SK-N-SH (cell line): ENCODE measurements around the gene GPR27. TPM values are rescaled to one million over a fixed set of nuclear protein-coding genes. Genes with fewer than 3 reads are reported as not detected.

Experiments
- CTCF ChIA-PET: fragments of 300-600, 350-600 bp; formaldehyde crosslinking; extraction: SDS; loops from one replicate; lab custom pipeline; 2021; lab: Yijun Ruan, JAX
- POLR2A ChIA-PET: fragments of 350-600 bp; sonication (Branson Sonifier 250); formaldehyde crosslinking; extraction: SDS; loops from one replicate; lab custom pipeline; 2020; ENCODE audit warnings: antibody characterized with exemption, inconsistent platforms; lab: Yijun Ruan, JAX
- DNase-seq: peaks from one replicate; pipeline ENCODE4 v3.0.0; 2012
- H2AFZ ChIP-seq: fragments of 200-600 bp; sonication (generic); 2 replicates; pipeline ENCODE4 v1.8.1; 2016; ENCODE audit warnings: antibody characterized with exemption, mild to moderate bottlenecking, low read depth
- H3F3A ChIP-seq: fragments of 200-600 bp; sonication (generic); replicated peaks from 2 replicates; pipeline ENCODE3; 2016; ENCODE audit warnings: antibody characterized with exemption, mild to moderate bottlenecking; ENCODE audit not compliant: insufficient read depth
- H3K27ac ChIP-seq, 2 experiments: fragments of 200-500 bp in 1 of 2; fragments of 200-600 bp in 1 of 2; sonication (Bioruptor generic) in 1 of 2; sonication (generic), shearing (Covaris generic) in 1 of 2; 2 replicates each; pipeline versions ENCODE4 v1.5.1 to v1.6.1; 2014 to 2016; ENCODE audit warnings: low read depth in 2 of 2, inconsistent platforms in 1 of 2, low read length in 1 of 2, mild to moderate bottlenecking in 1 of 2, mixed read lengths in 1 of 2
- H3K27me3 ChIP-seq: fragments of 200-600 bp; sonication (generic), shearing (Covaris generic); 2 replicates; pipeline ENCODE4 v1.6.1; 2016; ENCODE audit warnings: mixed run types; ENCODE audit not compliant: insufficient read depth
- H3K36me3 ChIP-seq, 2 experiments: fragments of 200-500 bp in 1 of 2; fragments of 200-600 bp in 1 of 2; sonication (Bioruptor generic) in 1 of 2; sonication (generic) in 1 of 2; replicated peaks in 1 of 2; 2 replicates each; pipeline versions ENCODE3 to v1.5.1; 2014 to 2016; ENCODE audit warnings: low read length in 1 of 2, mild to moderate bottlenecking in 1 of 2; ENCODE audit not compliant: insufficient read depth in 2 of 2, control insufficient read depth in 1 of 2
- H3K4me1 ChIP-seq, 2 experiments: fragments of 200-500 bp in 1 of 2; fragments of 200-600 bp in 1 of 2; sonication (Bioruptor generic) in 1 of 2; sonication (generic), shearing (Covaris generic) in 1 of 2; 2 replicates each; pipeline versions ENCODE4 v1.5.1 to v1.6.1; 2014 to 2016; ENCODE audit warnings: low read depth in 1 of 2, low read length in 1 of 2, mixed run types in 1 of 2; ENCODE audit not compliant: insufficient read depth in 2 of 2, control insufficient read depth in 1 of 2
- H3K4me2 ChIP-seq: fragments of 200-600 bp; sonication (generic), shearing (Covaris generic); 2 replicates; pipeline ENCODE4 v1.6.1; 2017; ENCODE audit warnings: mixed run types
- H3K4me3 ChIP-seq, 2 experiments: fragments of 200-500 bp in 1 of 2; fragments of 200-600 bp in 1 of 2; sonication (Bioruptor generic) in 1 of 2; sonication (generic), shearing (Covaris generic) in 1 of 2; 2 replicates each; pipeline versions ENCODE4 v1.5.1 to v1.8.1; 2014 to 2016; ENCODE audit warnings: low read depth in 2 of 2, inconsistent platforms in 1 of 2, low read length in 1 of 2, mild to moderate bottlenecking in 1 of 2, mixed read lengths in 1 of 2, moderate library complexity in 1 of 2
- H3K79me2 ChIP-seq: fragments of 200-600 bp; sonication (generic); 2 replicates; pipeline ENCODE4 v1.8.1; 2017; ENCODE audit warnings: mild to moderate bottlenecking; ENCODE audit not compliant: insufficient read depth
- H3K9ac ChIP-seq: fragments of 200-600 bp; sonication (generic); 2 replicates; pipeline ENCODE4 v1.6.1; 2017; ENCODE audit warnings: mixed run types
- H3K9me2 ChIP-seq: fragments of 200-600 bp; sonication (generic); 2 replicates; pipeline ENCODE4 v1.6.1; 2017; ENCODE audit warnings: mixed run types
- H3K9me3 ChIP-seq: fragments of 200-600 bp; sonication (generic); 2 replicates; pipeline ENCODE4 v1.6.1; 2017; ENCODE audit warnings: mixed run types, mild to moderate bottlenecking, moderate library complexity
- H4K20me1 ChIP-seq: fragments of 200-600 bp; sonication (generic); 2 replicates; pipeline ENCODE4 v1.6.1; 2017; ENCODE audit warnings: mild to moderate bottlenecking, mixed run types; ENCODE audit not compliant: insufficient read depth
- CTCF ChIP-seq: fragments of 200-600 bp; sonication (generic); IDR thresholded peaks from 2 replicates; pipeline ENCODE4 v1.6.1; 2017; ENCODE audit warnings: antibody characterized with exemption, mild to moderate bottlenecking, moderate library complexity
- ELF1 ChIP-seq: IDR thresholded peaks from 2 replicates; pipeline ENCODE4 v1.4.0; 2012
- GATA2 ChIP-seq: sonication (generic); formaldehyde crosslinking; IDR thresholded peaks from 2 replicates; pipeline ENCODE4 v1.5.0; 2020; ENCODE audit warnings: mild to moderate bottlenecking, missing genetic modification reagents
- IRF3 ChIP-seq: fragments of 150-350 bp; IDR thresholded peaks from 2 replicates; pipeline ENCODE4 v1.6.1; 2016; ENCODE audit warnings: mild to moderate bottlenecking, low read depth, low read length
- MEF2A ChIP-seq: IDR thresholded peaks from 2 replicates; pipeline ENCODE4 v1.4.0; 2012; ENCODE audit warnings: low read depth, borderline replicate concordance
- MXI1 ChIP-seq: IDR thresholded peaks from 2 replicates; pipeline ENCODE4 v1.6.1; 2012; ENCODE audit warnings: mild to moderate bottlenecking, low read depth, low read length, improper control_type of control experiment
- PBX3 ChIP-seq: IDR thresholded peaks from 2 replicates; pipeline ENCODE4; 2012
- POLR2AphosphoS5 ChIP-seq: IDR thresholded peaks from 2 replicates; pipeline ENCODE4 v1.6.1; 2012; ENCODE audit warnings: low read depth, low read length
- RAD21 ChIP-seq: IDR thresholded peaks from 2 replicates; pipeline ENCODE4 v1.6.1; 2012; ENCODE audit warnings: mild to moderate bottlenecking, low read length
- RCOR1 ChIP-seq: fragments of 150-350 bp; IDR thresholded peaks from 2 replicates; pipeline ENCODE4 v1.6.1; 2017; ENCODE audit warnings: antibody characterized with exemption, low read length
- RFX5 ChIP-seq: IDR thresholded peaks from 2 replicates; pipeline ENCODE4 v1.6.1; 2012; ENCODE audit warnings: mild to moderate bottlenecking, improper control_type of control experiment, low read length
- RXRA ChIP-seq: IDR thresholded peaks from 2 replicates; pipeline ENCODE4 v1.4.0; 2012; ENCODE audit warnings: low read depth, mild to moderate bottlenecking, borderline replicate concordance
- SIN3A ChIP-seq: IDR thresholded peaks from 2 replicates; pipeline ENCODE4 v1.6.1; 2012; ENCODE audit warnings: low read depth, mild to moderate bottlenecking, low read length, moderate library complexity, borderline replicate concordance
- SMC3 ChIP-seq: IDR thresholded peaks from 2 replicates; pipeline ENCODE4 v1.6.1; 2012; ENCODE audit warnings: low read depth, low read length, improper control_type of control experiment
- TEAD4 ChIP-seq: IDR thresholded peaks from 2 replicates; pipeline ENCODE4 v1.4.0; 2012; ENCODE audit warnings: mild to moderate bottlenecking, borderline replicate concordance; ENCODE audit not compliant: insufficient read depth
- USF1 ChIP-seq: IDR thresholded peaks from 2 replicates; pipeline ENCODE4 v1.4.0; 2012; ENCODE audit warnings: low read depth, borderline replicate concordance
- YY1 ChIP-seq: IDR thresholded peaks from 2 replicates; pipeline ENCODE4 v1.4.0; 2012; ENCODE audit warnings: low read depth, mild to moderate bottlenecking
- WGBS: methylation state at CpG from one replicate; pipeline ENCODE4 v1.1.6; 2017; ENCODE audit warnings: low lambda C conversion rate; 5-methylcytosine and 5-hydroxymethylcytosine counted together
- polyA plus RNA-seq, 3 experiments: library from polyadenylated mRNA; depleted of rRNA; stranded (reverse); fragments of >200 nt; gene quantifications; 2 replicates each; pipeline ENCODE4 v1.2.3, GENCODE V29; 2012

Gene GPR27
- polyA plus RNA-seq, 1 of the 3 experiments (the other 2 are of a cell fraction) = 0.05 TPM

GRCh38 chr3:71752831-71753700, 589 bp upstream of the GPR27 start:
- H4K20me1 ChIP-seq = no peaks in the 10 kb centered on the region
- ChIA-PET POLR2A (interaction anchor here (0.7 kb wide), 1 partner anchor 27 kb away, joined by 3 read pairs; no protein-coding TSS in a partner anchor), CTCF (interaction anchor here (0.6 to 2.0 kb wide), 6 partner anchors 15 to 1098 kb away, joined by 3 to 13 read pairs (median 5); no protein-coding TSS in a partner anchor)
- no peak overlapping the region for H3K9ac ChIP-seq
- H2AFZ ChIP-seq = no peak overlapping the region
- no peak overlapping the region; a peak in 1 of 4 replicates for H3K27ac ChIP-seq
- TF ChIP-seq GATA2 (CRISPR knock-in tag) (no peak), RCOR1 (no peak), RFX5 (no peak), POLR2AphosphoS5 (no peak), YY1 (no peak), MEF2A (no peak), PBX3 (no peak), MXI1 (no peak), RXRA (no peak)
- DNase-seq = peak; percentile 80
- peaks cover 0 to 15% of the 10 kb centered on the region in 2 experiments; a peak in 1 of 4 replicates for H3K4me1 ChIP-seq
- H3K9me3 ChIP-seq = no peaks in the 10 kb centered on the region
- H3K9me2 ChIP-seq = no peaks in the 10 kb centered on the region
- H3K27me3 ChIP-seq = peaks cover 17% of the 10 kb centered on the region
- 55% methylated on average over 20 of the region's 68 CpGs for WGBS
- no peaks in the 10 kb centered on the region for H3K36me3 ChIP-seq
- no peaks in the 10 kb centered on the region for H3F3A ChIP-seq
- no peaks in the 10 kb centered on the region for H3K79me2 ChIP-seq
- no peak overlapping the region for H3K4me2 ChIP-seq
- H3K4me3 ChIP-seq = peak overlapping the region in 1 of 2 experiments; percentile 55; a peak in 2 of 4 replicates

- 86% methylated on average over 60 of the region's 65 CpGs for WGBS
- peaks cover 17% of the 10 kb centered on the region for H3K27me3 ChIP-seq
- TF ChIP-seq POLR2AphosphoS5 (no peak), PBX3 (no peak), YY1 (no peak), RAD21 (no peak), CTCF (no peak), ELF1 (no peak), RFX5 (no peak), USF1 (no peak), IRF3 (no peak), TEAD4 (no peak), SMC3 (no peak), MXI1 (no peak), SIN3A (no peak)
These were observed 1.1 kb downstream of the GPR27 start for GRCh38 chr3:71754610-71755253.

More at GRCh38 chr3:71754610-71755253, 1.1 kb downstream of the GPR27 start:
- Histone ChIP-seq H3K36me3 (no peaks in the 10 kb centered on the region), H3K4me2 (no peak overlapping the region), H3K9me3 (no peaks in the 10 kb centered on the region), H3K9me2 (no peaks in the 10 kb centered on the region), H4K20me1 (no peaks in the 10 kb centered on the region), H2AFZ (no peak overlapping the region), H3K4me3 (peak overlapping the region in 1 of 2 experiments; percentile 55; a peak in 1 of 4 replicates), H3K4me1 (peaks cover 0 to 15% of the 10 kb centered on the region in 2 experiments; a peak in 1 of 4 replicates), H3K9ac (no peak overlapping the region), H3F3A (no peaks in the 10 kb centered on the region), H3K27ac (no peak overlapping the region; a peak in 1 of 4 replicates), H3K79me2 (no peaks in the 10 kb centered on the region)
- ChIA-PET CTCF (interaction anchor here (1.0 kb wide), 1 partner anchor 25 kb away, joined by 9 read pairs; no protein-coding TSS in a partner anchor), POLR2A (no interaction called here)
- no peak for DNase-seq
